K562 (cell line): ENCODE measurements around the gene DIPK1A. TPM values are rescaled to one million over a fixed set of nuclear protein-coding genes. Genes with fewer than 3 reads are reported as not detected.

Experiments
- ARNT ChIP-seq, 2 experiments: fragments of 450-650 bp; IDR thresholded peaks; 2 replicates each; pipeline ENCODE4 v1.6.1; 2016; ENCODE audit warnings: mild to moderate bottlenecking in 1 of 2
- BCOR ChIP-seq: fragments of 450-650 bp; IDR thresholded peaks from 2 replicates; pipeline ENCODE4 v1.6.1; 2016
- CC2D1A ChIP-seq: fragments of 450-650 bp; IDR thresholded peaks from 2 replicates; pipeline ENCODE4 v1.6.1; 2017; ENCODE audit warnings: mild to moderate bottlenecking
- CEBPG ChIP-seq, 3 experiments: fragments of 200-800 bp in 1 of 3; sonication (Bioruptor generic) in 1 of 3; sonication (generic) in 1 of 3; formaldehyde crosslinking in 1 of 3; IDR thresholded peaks in 2 of 3; conservative IDR thresholded peaks in 1 of 3; 2 replicates each; pipeline versions ENCODE4 v1.6.1 to v1.8.0; 2016 to 2022; ENCODE audit warnings: missing compliant biosample characterization in 2 of 3, missing genetic modification characterization in 2 of 3, mild to moderate bottlenecking in 1 of 3, missing genetic modification reagents in 1 of 3
- COPS2 ChIP-seq: fragments of 450-650 bp; conservative IDR thresholded peaks from 2 replicates; pipeline ENCODE4 v1.6.1; 2016; ENCODE audit warnings: mild to moderate bottlenecking, moderate library complexity
- DDX20 ChIP-seq: fragments of 450-650 bp; IDR thresholded peaks from 2 replicates; pipeline ENCODE4 v1.6.1; 2016; ENCODE audit warnings: missing genetic modification characterization, low read depth, mild to moderate bottlenecking, missing compliant biosample characterization, moderate library complexity
- FOXA1 ChIP-seq: fragments of 450-650 bp; IDR thresholded peaks from 2 replicates; pipeline ENCODE4 v1.6.1; 2016; ENCODE audit warnings: mild to moderate bottlenecking, borderline replicate concordance
- GABPA ChIP-seq: fragments of 200-800 bp; sonication (Bioruptor generic); conservative IDR thresholded peaks from 2 replicates; pipeline ENCODE4 v1.6.1; 2016; ENCODE audit warnings: low read depth, missing genetic modification characterization, missing compliant biosample characterization
- HDAC1 ChIP-seq, 2 experiments: fragments of 450-650 bp; IDR thresholded peaks; 2 replicates each; pipeline ENCODE4 v1.6.1; 2016 to 2017; ENCODE audit warnings: inconsistent platforms in 1 of 2, mild to moderate bottlenecking in 1 of 2, moderate library complexity in 1 of 2
- HDAC3 ChIP-seq: fragments of 450-650 bp; IDR thresholded peaks from 2 replicates; pipeline ENCODE4 v1.6.1; 2018; ENCODE audit warnings: borderline replicate concordance, mild to moderate bottlenecking, moderate library complexity; ENCODE audit not compliant: partially characterized antibody
- HDGF ChIP-seq: fragments of 450-650 bp; IDR thresholded peaks from 2 replicates; pipeline ENCODE4 v1.6.1; 2016
- KLF10 ChIP-seq: fragments of 250-450 bp; sonication (Bioruptor Pico); IDR thresholded peaks from 2 replicates; pipeline ENCODE4 v1.6.1; 2021; ENCODE audit warnings: matching md5 sums
- L3MBTL2 ChIP-seq: fragments of 450-650 bp; IDR thresholded peaks from 2 replicates; pipeline ENCODE4 v1.6.1; 2016; ENCODE audit warnings: mild to moderate bottlenecking, moderate library complexity
- LARP7 ChIP-seq: fragments of 450-650 bp; IDR thresholded peaks from 2 replicates; pipeline ENCODE4 v1.6.1; 2016
- NFE2L1 ChIP-seq: fragments of 450-650 bp; IDR thresholded peaks from 2 replicates; pipeline ENCODE4 v1.6.1; 2016; ENCODE audit warnings: missing genetic modification characterization, low read depth, mild to moderate bottlenecking, missing compliant biosample characterization, moderate library complexity, borderline replicate concordance
- PCBP1 ChIP-seq: fragments of 200-400 bp; formaldehyde crosslinking; IDR thresholded peaks from 2 replicates; pipeline ENCODE4 v1.6.1; 2018; ENCODE audit warnings: mild to moderate bottlenecking, low read depth, low read length; ENCODE audit not compliant: poor library complexity, severe bottlenecking
- POLR2H ChIP-seq: IDR thresholded peaks from 2 replicates; pipeline ENCODE4 v1.6.1; 2016; ENCODE audit warnings: missing genetic modification characterization, low read depth, mild to moderate bottlenecking, control low read depth, missing compliant biosample characterization, moderate library complexity
- RCOR1 ChIP-seq, 2 experiments: IDR thresholded peaks; 2 replicates each; pipeline ENCODE4 v1.6.1; 2012; ENCODE audit warnings: low read depth in 2 of 2, low read length in 2 of 2, borderline replicate concordance in 1 of 2, improper control_type of control experiment in 1 of 2
- TEAD2 ChIP-seq: fragments of 450-650 bp; IDR thresholded peaks from 2 replicates; pipeline ENCODE4 v1.6.1; 2016; ENCODE audit warnings: missing genetic modification characterization, control low read depth, missing compliant biosample characterization
- ZNF232 ChIP-seq: sonication (generic); formaldehyde crosslinking; IDR thresholded peaks from 2 replicates; pipeline ENCODE4 v1.8.0; 2022; ENCODE audit warnings: mild to moderate bottlenecking, missing genetic modification reagents
- ZNF764 ChIP-seq: fragments of 250-450 bp; sonication (Bioruptor Pico); IDR thresholded peaks from 2 replicates; pipeline ENCODE4 v1.4.0; 2020; ENCODE audit warnings: low read depth, mild to moderate bottlenecking, moderate library complexity
- polyA plus RNA-seq, 8 experiments: library from polyadenylated mRNA; depleted of rRNA in 4 of 8; stranded (reverse) in 5 of 8; unstranded in 3 of 8; fragments of >200 nt; fragmentation: Nextera tagmentation in 2 of 8; fragmentation: Illumina TruSeq in 1 of 8; extraction: Ambion mirVana in 2 of 8; extraction: Trizol in 1 of 8; gene quantifications; 2 replicates each; pipeline versions ENCODE4 v1.2.1 to v1.2.3, GENCODE V29; 2011 to 2014; ENCODE audit warnings: inconsistent platforms in 1 of 8, missing spikeins in 1 of 8
- total RNA-seq, 7 experiments: library from RNA; depleted of rRNA in 6 of 7; stranded (reverse); fragments of >200 nt in 6 of 7; fragmentation: Illumina TruSeq in 2 of 7; extraction: Trizol in 2 of 7; gene quantifications; 2 replicates each; pipeline versions ENCODE4 v1.2.1 to v1.2.3, GENCODE V29; 2011 to 2021; ENCODE audit warnings: low replicate concordance in 1 of 7
- TF ChIP-seq, protein P1 (sequence below): fragments of 450-650 bp; IDR thresholded peaks from 2 replicates; pipeline ENCODE4 v1.6.1; 2018; ENCODE audit warnings: mild to moderate bottlenecking, low read depth; ENCODE audit not compliant: partially characterized antibody
- TF ChIP-seq, protein P2 (sequence below): fragments of 250-450 bp; sonication (Bioruptor Pico); IDR thresholded peaks from 2 replicates; pipeline ENCODE4 v1.8.0; 2022; ENCODE audit warnings: moderate library complexity, mild to moderate bottlenecking, inconsistent platforms
- TF ChIP-seq, protein P3 (sequence below), 2 experiments: fragments of 150-350 bp in 1 of 2; IDR thresholded peaks; 2 replicates each; pipeline ENCODE4 v1.6.1; 2012 to 2016; ENCODE audit warnings: low read depth in 2 of 2, low read length in 2 of 2, mild to moderate bottlenecking in 1 of 2, moderate library complexity in 1 of 2

The DIPK1A gene
- total and polyA plus RNA-seq, 9 of the 15 experiments (the other 6 are each of a cell fraction or from before 2014, with no cell fraction given), result 0.54 to 2.5 (median 1.3) TPM

- TF ChIP-seq TEAD2 (no peak), GABPA (no peak), L3MBTL2 (peak; percentile 64), HDAC3 (no peak), RCOR1 (IDR thresholded peaks at IDR 0.05; ENCODE audit: borderline replicate concordance in 1 of 2, low read depth in 2 of 2, low read length in 2 of 2) (no peak), POLR2H (tag) (no peak), PCBP1 (no peak), CEBPG (CRISPR knock-in tag; IDR thresholded peaks at IDR 0.05) (no peak), CEBPG (tag; conservative IDR thresholded peaks at IDR 0.05 in 1 of 2, IDR thresholded peaks at IDR 0.05 in 1 of 2) (no peak), CC2D1A (no peak), BCOR (no peak), HDGF (no peak), DDX20 (no peak), ZNF232 (CRISPR knock-in tag) (no peak), NFE2L1 (tag) (no peak), ZNF764 (CRISPR knock-in tag) (no peak), ARNT (IDR thresholded peaks at IDR 0.05) (no peak), HDAC1 (IDR thresholded peaks at IDR 0.05) (no peak), LARP7 (no peak), COPS2 (no peak), KLF10 (CRISPR knock-in tag) (no peak), FOXA1 (no peak)
- TF ChIP-seq, protein P1, sequence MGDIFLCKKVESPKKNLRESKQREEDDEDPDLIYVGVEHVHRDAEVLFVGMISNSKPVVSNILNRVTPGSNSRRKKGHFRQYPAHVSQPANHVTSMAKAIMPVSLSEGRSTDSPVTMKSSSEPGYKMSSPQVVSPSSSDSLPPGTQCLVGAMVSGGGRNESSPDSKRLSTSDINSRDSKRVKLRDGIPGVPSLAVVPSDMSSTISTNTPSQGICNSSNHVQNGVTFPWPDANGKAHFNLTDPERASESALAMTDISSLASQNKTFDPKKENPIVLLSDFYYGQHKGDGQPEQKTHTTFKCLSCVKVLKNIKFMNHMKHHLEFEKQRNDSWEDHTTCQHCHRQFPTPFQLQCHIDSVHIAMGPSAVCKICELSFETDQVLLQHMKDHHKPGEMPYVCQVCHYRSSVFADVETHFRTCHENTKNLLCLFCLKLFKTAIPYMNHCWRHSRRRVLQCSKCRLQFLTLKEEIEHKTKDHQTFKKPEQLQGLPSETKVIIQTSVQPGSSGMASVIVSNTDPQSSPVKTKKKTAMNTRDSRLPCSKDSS, result no peak
- TF ChIP-seq, protein P2, sequence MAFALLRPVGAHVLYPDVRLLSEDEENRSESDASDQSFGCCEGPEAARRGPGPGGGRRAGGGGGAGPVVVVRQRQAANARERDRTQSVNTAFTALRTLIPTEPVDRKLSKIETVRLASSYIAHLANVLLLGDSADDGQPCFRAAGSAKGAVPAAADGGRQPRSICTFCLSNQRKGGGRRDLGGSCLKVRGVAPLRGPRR (CRISPR knock-in tag), result no peak
- TF ChIP-seq, protein P3, sequence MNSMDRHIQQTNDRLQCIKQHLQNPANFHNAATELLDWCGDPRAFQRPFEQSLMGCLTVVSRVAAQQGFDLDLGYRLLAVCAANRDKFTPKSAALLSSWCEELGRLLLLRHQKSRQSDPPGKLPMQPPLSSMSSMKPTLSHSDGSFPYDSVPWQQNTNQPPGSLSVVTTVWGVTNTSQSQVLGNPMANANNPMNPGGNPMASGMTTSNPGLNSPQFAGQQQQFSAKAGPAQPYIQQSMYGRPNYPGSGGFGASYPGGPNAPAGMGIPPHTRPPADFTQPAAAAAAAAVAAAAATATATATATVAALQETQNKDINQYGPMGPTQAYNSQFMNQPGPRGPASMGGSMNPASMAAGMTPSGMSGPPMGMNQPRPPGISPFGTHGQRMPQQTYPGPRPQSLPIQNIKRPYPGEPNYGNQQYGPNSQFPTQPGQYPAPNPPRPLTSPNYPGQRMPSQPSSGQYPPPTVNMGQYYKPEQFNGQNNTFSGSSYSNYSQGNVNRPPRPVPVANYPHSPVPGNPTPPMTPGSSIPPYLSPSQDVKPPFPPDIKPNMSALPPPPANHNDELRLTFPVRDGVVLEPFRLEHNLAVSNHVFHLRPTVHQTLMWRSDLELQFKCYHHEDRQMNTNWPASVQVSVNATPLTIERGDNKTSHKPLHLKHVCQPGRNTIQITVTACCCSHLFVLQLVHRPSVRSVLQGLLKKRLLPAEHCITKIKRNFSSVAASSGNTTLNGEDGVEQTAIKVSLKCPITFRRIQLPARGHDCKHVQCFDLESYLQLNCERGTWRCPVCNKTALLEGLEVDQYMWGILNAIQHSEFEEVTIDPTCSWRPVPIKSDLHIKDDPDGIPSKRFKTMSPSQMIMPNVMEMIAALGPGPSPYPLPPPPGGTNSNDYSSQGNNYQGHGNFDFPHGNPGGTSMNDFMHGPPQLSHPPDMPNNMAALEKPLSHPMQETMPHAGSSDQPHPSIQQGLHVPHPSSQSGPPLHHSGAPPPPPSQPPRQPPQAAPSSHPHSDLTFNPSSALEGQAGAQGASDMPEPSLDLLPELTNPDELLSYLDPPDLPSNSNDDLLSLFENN (IDR thresholded peaks at IDR 0.05; ENCODE audit: low read depth in 2 of 2, low read length in 2 of 2), result no peak
These were observed at the start of gene DIPK1A (continued) for GRCh38 chr1:92961131-92961895.
